HL-60 (cell line): ENCODE measurements around the gene SLC3A2.

Experiments used
- DNase-seq, 2 experiments: peaks; one replicate each; pipeline ENCODE4 v3.0.0-alpha.2; 2010 to 2020; ENCODE audit warnings: low read depth in 1 of 2, low spot score in 1 of 2
- H3K27ac ChIP-seq: fragments of 250-450 bp; sonication (Bioruptor Pico); replicated peaks from 2 replicates; pipeline ENCODE4 v1.5.1; 2020; ENCODE audit warnings: mild to moderate bottlenecking, moderate library complexity
- H3K27me3 ChIP-seq: fragments of 250-450 bp; sonication (Bioruptor Pico); 2 replicates; pipeline ENCODE4 v1.5.1; 2021; ENCODE audit warnings: mild to moderate bottlenecking, moderate library complexity; ENCODE audit not compliant: insufficient read depth, poor library complexity, severe bottlenecking
- H3K4me3 ChIP-seq: replicated peaks from 2 replicates; pipeline ENCODE4 v1.5.1; 2011; ENCODE audit warnings: mild to moderate bottlenecking, control low read depth, low read length; ENCODE audit not compliant: insufficient read depth
- CTCF ChIP-seq: IDR thresholded peaks from one replicate; pipeline ENCODE4 v1.5.1; 2011; ENCODE audit warnings: low read length, control low read depth, inconsistent platforms; ENCODE audit not compliant: insufficient read depth
- GABPA ChIP-seq: IDR thresholded peaks from 2 replicates; pipeline ENCODE4 v1.6.1; 2012; ENCODE audit warnings: low read depth
- POLR2AphosphoS5 ChIP-seq: IDR thresholded peaks from 2 replicates; pipeline ENCODE4 v1.6.1; 2012; ENCODE audit warnings: low read depth
- REST ChIP-seq: IDR thresholded peaks from 2 replicates; pipeline ENCODE4 v1.6.1; 2012; ENCODE audit warnings: low read depth; ENCODE audit not compliant: insufficient replicate concordance
- SPI1 ChIP-seq: IDR thresholded peaks from 2 replicates; pipeline ENCODE4 v1.6.1; 2012; ENCODE audit warnings: low read depth, mild to moderate bottlenecking, borderline replicate concordance

The SLC3A2 gene

GRCh38 chr11:62875698-62876478, 4.8 kb upstream of the SLC3A2 start:
- no peaks in the 10 kb centered on the region for H3K27me3 ChIP-seq
- TF ChIP-seq CTCF: no peak
- TF ChIP-seq GABPA: no peak
- no peak for TF ChIP-seq POLR2AphosphoS5
- TF ChIP-seq SPI1: no peak
- no peak for TF ChIP-seq REST
- no peak overlapping the region for H3K27ac ChIP-seq
- DNase-seq: no peak
- H3K4me3 ChIP-seq: no peak overlapping the region

- H3K4me3 ChIP-seq: no peak overlapping the region
- no peak for DNase-seq
- no peaks in the 10 kb centered on the region for H3K27me3 ChIP-seq
- TF ChIP-seq GABPA (no peak), CTCF (no peak)
- no peak overlapping the region for H3K27ac ChIP-seq
Measured at GRCh38 chr11:62876712-62877111, 4.0 kb upstream of the SLC3A2 start.

GRCh38 chr11:62879235-62879978, 1.3 kb upstream of the SLC3A2 start:
- H3K27ac ChIP-seq: peak overlapping the region; percentile 98
- no peak for DNase-seq
- TF ChIP-seq SPI1 (no peak), CTCF (no peak), REST (no peak), GABPA (no peak), POLR2AphosphoS5 (no peak; the same call in 1 of the 2 replicates)
- H3K4me3 ChIP-seq: peak overlapping the region; percentile 51; the same call in 1 of the 2 replicates
- no peaks in the 10 kb centered on the region for H3K27me3 ChIP-seq
